GM18907 (cell line): ENCODE results near the gene STAM.

Source experiments
- ATAC-seq: cut with Tn5 transposase; IDR thresholded peaks from one replicate; pipeline ENCODE4 v1.9.1; 2021; ENCODE audit warnings: mild to moderate bottlenecking, moderate library complexity; ENCODE audit not compliant: unreplicated experiment

STAM gene

GRCh38 chr10:17645621-17646345 lies 1.8 kb downstream of the STAM start:
- ATAC-seq = no peak

GRCh38 chr10:17647326-17647725 lies 3.4 kb downstream of the STAM start:
- ATAC-seq = no peak

- peak; percentile 30 for ATAC-seq
These were observed 4.5 kb downstream of the STAM start for GRCh38 chr10:17648243-17649035.

- ATAC-seq = no peak
These were observed 5.1 kb downstream of the STAM start for GRCh38 chr10:17649052-17649451.

DNA sequence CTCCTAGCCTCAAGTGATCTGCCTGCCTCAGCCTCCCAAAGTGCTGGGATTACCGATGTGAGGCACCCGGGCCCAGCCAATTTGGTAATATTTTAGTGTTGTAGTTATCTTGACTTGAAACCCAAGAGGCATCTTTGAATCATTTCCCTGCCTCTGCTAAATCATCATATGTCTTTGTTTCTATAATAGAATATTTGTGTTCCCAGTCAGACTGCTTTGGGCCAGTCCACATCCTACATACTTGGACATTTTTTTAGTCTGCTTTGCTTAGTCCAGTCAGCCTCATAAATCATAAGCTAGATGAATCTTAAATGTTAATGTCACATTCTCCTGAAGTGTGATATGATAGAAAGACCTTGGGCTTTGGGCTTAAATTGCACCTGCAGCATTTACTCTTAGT lies 5.9 kb downstream of the STAM start:
- ATAC-seq = no peak

- no peak for ATAC-seq
These were observed 6.5 kb downstream of the STAM start for GRCh38 chr10:17650416-17650815.

- no peak for ATAC-seq
These were observed 7.9 kb downstream of the STAM start for GRCh38 chr10:17651896-17652295.

DNA sequence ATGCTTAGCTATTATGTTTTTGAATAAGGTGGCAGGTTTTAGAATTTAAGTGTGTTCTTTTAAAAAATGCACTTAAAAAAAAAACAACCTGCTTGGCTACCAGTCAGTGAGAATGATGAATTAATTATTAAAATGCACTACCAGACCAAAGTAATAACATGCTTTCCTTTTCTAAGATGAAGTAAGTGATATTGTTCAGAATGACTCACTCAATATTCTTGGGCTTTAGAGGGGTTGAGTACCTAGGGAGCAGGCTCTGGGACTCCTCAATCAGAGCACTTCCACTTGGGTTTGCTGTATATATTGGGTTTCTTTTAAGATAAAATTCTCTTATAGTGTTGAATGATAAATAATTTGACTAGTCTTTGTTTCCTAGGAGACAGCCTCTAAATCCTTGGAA lies 8.6 kb downstream of the STAM start:
- ATAC-seq = peak; percentile 43

DNA sequence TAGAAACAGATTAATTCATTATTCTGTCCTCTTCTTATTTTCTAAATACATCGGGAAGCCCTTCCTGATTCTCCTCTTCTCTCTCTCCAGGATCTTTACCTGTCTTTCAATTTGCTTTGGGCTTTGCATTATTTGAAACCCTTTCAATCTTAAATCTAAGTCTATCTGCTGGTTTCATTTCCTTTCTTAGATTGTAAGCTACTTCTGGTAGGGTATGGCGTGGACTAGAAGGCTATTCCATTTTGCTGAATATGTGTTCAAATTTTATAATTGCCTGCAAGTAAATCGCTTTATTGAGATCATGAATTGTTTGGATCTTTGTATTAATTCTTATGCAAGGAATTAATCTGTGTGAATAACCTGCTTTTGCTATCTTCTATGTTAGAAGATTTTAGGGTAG lies 11.1 kb downstream of the STAM start:
- ATAC-seq = peak; percentile 25

DNA sequence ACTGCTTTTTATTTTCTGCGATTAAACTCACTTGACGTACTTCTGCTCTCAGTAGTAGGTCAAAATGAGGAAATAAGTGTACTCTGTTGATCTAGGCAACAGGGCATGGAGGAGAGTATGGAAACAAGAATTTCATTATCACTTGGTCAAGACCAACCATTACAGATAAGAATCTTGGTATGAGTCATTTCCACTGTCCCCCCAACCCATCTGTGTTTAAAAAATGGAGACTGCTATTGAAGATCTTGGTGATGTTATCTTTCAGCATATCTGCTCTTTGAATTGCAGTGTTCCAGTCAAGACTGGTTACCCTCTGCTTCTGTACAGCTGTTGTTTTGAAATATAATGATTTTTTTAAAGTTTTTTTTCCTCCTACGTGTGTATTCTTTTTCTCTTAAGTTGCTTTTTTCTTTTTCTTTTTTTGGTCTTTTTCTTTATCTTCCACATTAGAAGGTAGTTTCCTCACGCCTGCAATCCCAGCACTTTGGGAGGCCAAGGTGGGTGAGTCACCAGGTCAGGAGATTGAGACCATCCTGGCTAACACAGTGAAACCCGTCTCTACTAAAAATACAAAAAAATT lies 11.7 kb downstream of the STAM start:
- peak; percentile 92 for ATAC-seq

DNA sequence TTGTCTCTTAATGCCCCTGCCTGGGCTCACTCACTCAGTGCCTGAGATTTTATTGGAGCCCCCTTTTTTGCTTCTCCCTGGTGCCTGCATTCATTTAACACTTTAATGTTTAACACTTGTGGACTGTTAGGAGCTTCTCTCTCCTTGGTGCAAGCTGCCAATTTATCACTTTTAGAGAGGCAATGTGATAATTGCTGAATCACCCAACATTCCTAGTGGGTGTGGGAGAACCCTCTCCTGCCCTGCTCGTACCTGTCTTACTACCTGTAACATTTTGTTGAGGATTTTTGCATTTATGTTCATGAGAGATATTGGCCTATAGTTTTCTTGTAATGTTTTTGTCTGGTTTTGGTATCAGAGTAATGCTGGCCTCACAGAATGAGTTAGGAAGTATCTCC lies 13.2 kb downstream of the STAM start:
- no peak for ATAC-seq

- ATAC-seq = no peak
These were observed 15.4 kb downstream of the STAM start for GRCh38 chr10:17659365-17659764.

- ATAC-seq = no peak
These were observed 17.0 kb downstream of the STAM start for GRCh38 chr10:17660921-17661320.

DNA sequence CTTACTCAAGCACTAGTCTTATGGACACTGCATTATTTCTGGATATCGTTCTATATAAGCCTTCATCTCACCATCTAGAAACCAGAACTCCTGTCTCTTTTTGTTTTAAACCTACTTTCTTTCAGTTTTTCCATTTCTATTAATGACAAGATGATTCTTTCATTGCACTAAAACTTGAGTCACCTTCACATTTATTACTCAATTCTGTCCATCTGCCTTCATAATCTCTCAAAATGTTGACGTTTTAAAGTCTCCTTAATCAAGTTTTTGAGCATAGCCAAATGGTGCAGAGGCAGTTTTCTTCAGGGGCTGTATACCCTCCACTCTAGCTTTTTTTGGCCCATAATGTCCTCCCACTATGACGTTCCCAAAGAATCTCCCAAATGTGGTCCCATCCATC lies 17.6 kb downstream of the STAM start:
- no peak for ATAC-seq

DNA sequence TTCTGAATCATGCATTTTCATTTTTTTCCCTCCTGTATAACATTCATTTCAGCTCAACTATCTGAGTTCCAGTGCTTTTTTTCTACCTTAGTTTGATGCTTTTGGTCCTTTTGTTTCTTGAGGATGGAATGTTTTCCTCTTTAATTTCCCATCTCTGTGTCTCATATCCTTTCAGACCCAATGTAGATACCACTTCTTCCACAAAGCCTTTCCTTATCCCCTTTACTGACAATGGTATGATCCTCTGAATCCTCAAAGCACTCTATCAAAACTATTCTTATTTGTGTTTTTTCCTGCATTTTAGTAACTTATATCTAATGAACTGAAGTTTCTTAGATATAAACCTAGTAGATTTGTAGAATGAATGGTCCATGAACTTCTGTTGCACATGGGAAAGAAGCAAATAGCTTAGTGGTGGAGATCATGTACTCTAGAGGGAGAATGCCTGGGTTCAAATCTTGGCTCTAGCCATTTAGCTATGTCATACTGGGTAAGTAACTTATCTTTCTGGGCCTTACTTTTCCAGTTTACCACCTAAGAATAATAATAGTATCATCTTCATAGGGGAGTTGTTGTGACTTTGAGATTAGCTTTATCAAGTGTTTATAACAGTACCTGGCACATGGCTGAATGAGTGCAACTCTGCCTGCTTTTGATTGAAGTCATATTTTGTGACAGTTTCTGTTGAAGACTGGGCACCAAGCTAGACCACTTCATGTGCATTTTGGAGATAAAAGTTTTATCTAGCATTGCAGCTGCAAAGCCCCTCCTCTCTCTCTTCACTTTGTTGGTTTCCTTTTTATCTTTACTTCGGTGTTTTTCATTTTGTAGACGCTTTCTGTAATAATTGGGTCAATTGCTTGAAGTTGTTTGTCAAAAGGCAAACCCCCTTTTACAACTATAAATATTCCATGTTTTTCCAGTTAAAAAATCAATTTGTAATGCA lies 18.5 kb downstream of the STAM start:
- no peak for ATAC-seq

DNA sequence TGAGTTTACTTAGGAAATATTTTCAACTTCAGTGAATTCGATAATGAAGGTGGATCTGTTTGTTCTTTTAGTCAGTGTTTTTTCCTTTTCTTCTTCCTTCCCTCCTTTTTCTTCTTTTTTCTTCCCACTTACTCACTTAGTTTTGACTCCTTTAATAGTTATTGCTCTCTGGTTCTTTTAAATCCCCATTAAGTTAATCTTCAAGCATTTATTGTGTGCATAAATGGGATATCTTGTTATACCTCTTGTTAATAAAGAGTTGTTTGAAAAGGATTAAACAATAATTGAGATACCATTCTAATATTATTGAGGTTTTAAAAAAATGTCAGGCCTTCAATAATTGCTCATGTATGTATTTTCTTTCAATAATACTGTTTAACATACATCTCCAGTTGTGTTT lies 19.5 kb downstream of the STAM start:
- no peak for ATAC-seq

DNA sequence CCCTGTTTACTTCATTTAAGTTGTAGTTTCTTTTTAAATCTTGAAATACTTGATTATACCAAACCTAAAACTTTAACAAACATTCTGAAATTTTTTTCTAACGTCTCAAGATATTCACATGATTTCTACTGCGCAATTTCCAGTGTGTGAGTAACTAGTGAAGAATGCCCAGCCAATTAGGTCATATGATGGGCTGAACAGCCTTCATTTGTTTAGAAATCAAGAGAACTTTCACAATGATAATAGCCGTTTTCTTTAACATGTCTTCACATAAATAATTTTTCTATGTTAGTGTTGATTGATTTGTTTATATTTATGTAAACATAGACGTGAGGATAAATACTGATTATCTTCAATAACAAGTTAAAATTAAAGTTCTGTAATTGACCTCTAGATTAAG lies 21.8 kb downstream of the STAM start:
- no peak for ATAC-seq

- peak; percentile 34 for ATAC-seq
These were observed 24.7 kb downstream of the STAM start for GRCh38 chr10:17668435-17669184.

GRCh38 chr10:17669185-17669872 lies 25.4 kb downstream of the STAM start:
- peak; percentile 71 for ATAC-seq

- no peak for ATAC-seq
These were observed 27.4 kb downstream of the STAM start for GRCh38 chr10:17671307-17671706.
